ENCODE measurements around the gene PLA2G15. TPM values are rescaled to one million over a fixed set of nuclear protein-coding genes. Genes with fewer than 3 reads are reported as not detected.

Gene PLA2G15
- total and polyA plus RNA-seq, 2 of the 13 experiments (the other 11 are each of a cell fraction or from before 2014, with no cell fraction given) = 14.4 to 23.7 TPM

DNA sequence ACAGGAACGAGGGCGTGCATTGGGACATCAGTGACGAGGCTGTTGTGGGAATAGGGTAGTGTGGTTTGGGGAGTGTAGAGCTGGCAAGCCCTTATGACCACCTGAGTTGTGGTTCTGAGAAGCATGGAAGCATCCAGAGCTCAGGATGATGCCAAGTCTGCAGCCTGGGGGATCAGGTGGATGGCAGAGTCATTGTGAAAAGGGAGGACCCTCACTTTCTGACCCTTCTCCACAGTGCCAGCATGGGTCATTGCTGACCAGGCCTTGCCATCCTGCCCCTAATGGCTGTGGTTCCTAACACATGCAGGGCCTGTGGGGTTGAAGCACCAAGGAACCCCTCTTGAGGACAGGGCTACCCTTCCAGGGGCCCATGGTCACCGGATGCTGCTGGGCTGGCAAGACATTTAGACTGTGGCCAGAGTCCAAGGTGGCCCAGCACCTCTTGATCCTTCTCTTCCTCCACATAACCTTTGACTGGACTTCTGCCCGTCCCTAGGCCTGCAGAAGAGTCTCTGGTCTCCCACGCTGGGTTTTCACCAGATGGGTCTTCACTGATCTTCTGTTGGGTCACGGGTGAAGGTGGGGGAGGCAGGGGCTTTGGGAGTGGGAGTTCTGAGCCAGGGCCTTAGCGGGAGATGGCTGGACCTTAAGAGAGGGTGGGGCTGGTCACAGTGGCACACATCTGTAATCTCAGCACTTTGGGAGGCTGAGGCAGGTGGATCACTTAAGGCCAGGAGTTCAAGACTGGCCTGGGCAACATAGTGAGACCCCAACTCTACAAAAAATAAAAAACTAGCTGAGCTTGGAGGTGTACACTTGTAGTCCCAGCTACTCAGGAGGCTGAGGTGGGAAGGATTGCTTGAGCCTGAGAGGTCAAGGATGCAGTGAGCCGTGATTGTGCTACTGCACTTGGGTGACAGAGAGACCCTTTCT lies 2.0 kb upstream of the PLA2G15 start (continued):
- no peak for TF ChIP-seq ZNF569 (CRISPR knock-in tag; IDR thresholded peaks at IDR 0.05; ENCODE audit: borderline replicate concordance)
- no peak for TF ChIP-seq ZNF558 (CRISPR knock-in tag; IDR thresholded peaks at IDR 0.05; ENCODE audit: borderline replicate concordance)
- TF ChIP-seq POLR2AphosphoS2 (IDR thresholded peaks at IDR 0.05; ENCODE audit: low read depth, low read length) = no peak
- TF ChIP-seq ZNF329 (CRISPR knock-in tag; IDR thresholded peaks at IDR 0.05; ENCODE audit: low read depth) = no peak
- no peak for TF ChIP-seq MYC (CRISPR knock-in tag; IDR thresholded peaks at IDR 0.05; ENCODE audit: borderline replicate concordance)
- TF ChIP-seq ZNF652 (CRISPR knock-in tag; IDR thresholded peaks at IDR 0.05; ENCODE audit: borderline replicate concordance, low read depth) = no peak
- TF ChIP-seq ZNF780A (CRISPR knock-in tag; IDR thresholded peaks at IDR 0.05) = no peak
- TF ChIP-seq, protein P1, sequence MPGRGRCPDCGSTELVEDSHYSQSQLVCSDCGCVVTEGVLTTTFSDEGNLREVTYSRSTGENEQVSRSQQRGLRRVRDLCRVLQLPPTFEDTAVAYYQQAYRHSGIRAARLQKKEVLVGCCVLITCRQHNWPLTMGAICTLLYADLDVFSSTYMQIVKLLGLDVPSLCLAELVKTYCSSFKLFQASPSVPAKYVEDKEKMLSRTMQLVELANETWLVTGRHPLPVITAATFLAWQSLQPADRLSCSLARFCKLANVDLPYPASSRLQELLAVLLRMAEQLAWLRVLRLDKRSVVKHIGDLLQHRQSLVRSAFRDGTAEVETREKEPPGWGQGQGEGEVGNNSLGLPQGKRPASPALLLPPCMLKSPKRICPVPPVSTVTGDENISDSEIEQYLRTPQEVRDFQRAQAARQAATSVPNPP (CRISPR knock-in tag; IDR thresholded peaks at IDR 0.05) = no peak
- no peak for TF ChIP-seq MED13 (CRISPR knock-in tag; IDR thresholded peaks at IDR 0.05)
- TF ChIP-seq HHEX (CRISPR knock-in tag; IDR thresholded peaks at IDR 0.05) = no peak
- no peak for TF ChIP-seq RBFOX2 (IDR thresholded peaks at IDR 0.05; ENCODE audit: low read depth, low read length)
- no peak for TF ChIP-seq ZNF615 (CRISPR knock-in tag; IDR thresholded peaks at IDR 0.05; ENCODE audit: borderline replicate concordance)
- no peak for TF ChIP-seq ZNF350 (CRISPR knock-in tag; IDR thresholded peaks at IDR 0.05; ENCODE audit: borderline replicate concordance, low read depth)
- TF ChIP-seq XRCC5 (optimal IDR thresholded peaks at IDR 0.05; ENCODE audit: low read length) = no peak
- no peak for TF ChIP-seq PHF8 (CRISPR knock-in tag; IDR thresholded peaks at IDR 0.05)
- TF ChIP-seq ZNF614 (CRISPR knock-in tag; IDR thresholded peaks at IDR 0.05; ENCODE audit: borderline replicate concordance) = no peak
- TF ChIP-seq ZNF207 (IDR thresholded peaks at IDR 0.05; ENCODE audit: borderline replicate concordance) = no peak
- no peak for TF ChIP-seq ZNF607 (CRISPR knock-in tag; IDR thresholded peaks at IDR 0.05; ENCODE audit: borderline replicate concordance)
- no peak for TF ChIP-seq ZZZ3 (CRISPR knock-in tag; IDR thresholded peaks at IDR 0.05; ENCODE audit: borderline replicate concordance)
- TF ChIP-seq, protein P2, sequence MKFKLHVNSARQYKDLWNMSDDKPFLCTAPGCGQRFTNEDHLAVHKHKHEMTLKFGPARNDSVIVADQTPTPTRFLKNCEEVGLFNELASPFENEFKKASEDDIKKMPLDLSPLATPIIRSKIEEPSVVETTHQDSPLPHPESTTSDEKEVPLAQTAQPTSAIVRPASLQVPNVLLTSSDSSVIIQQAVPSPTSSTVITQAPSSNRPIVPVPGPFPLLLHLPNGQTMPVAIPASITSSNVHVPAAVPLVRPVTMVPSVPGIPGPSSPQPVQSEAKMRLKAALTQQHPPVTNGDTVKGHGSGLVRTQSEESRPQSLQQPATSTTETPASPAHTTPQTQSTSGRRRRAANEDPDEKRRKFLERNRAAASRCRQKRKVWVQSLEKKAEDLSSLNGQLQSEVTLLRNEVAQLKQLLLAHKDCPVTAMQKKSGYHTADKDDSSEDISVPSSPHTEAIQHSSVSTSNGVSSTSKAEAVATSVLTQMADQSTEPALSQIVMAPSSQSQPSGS (CRISPR knock-in tag; IDR thresholded peaks at IDR 0.05) = no peak

Measured in HepG2 (cell line).